ENCODE data around the gene SEC61B.

GRCh38 chr9:99257723-99258389 is 35.8 kb downstream of the SEC61B start:
- TF ChIP-seq CTCF (IDR thresholded peaks at IDR 0.05; ENCODE audit: low read depth, low read length) (no peak), EZH2phosphoT487 (IDR thresholded peaks at IDR 0.05; ENCODE audit: low read depth) (no peak)

Data from OCI-LY3 (cell line).